OCI-LY3 (cell line): ENCODE measurements around the gene TRMT11.

Experiments used
- EZH2phosphoT487 ChIP-seq: fragments of 200-600 bp; shearing (Covaris generic); IDR thresholded peaks from 2 replicates; pipeline ENCODE4 v1.6.1; 2018; ENCODE audit warnings: antibody characterized with exemption, mixed run types, low read depth
- TF ChIP-seq, protein P1 (sequence below): fragments of 200-600, 300-600 bp; sonication (generic); IDR thresholded peaks from 2 replicates; pipeline ENCODE4 v1.5.1; 2014; ENCODE audit warnings: antibody characterized with exemption, low read length, low read depth

DNA sequence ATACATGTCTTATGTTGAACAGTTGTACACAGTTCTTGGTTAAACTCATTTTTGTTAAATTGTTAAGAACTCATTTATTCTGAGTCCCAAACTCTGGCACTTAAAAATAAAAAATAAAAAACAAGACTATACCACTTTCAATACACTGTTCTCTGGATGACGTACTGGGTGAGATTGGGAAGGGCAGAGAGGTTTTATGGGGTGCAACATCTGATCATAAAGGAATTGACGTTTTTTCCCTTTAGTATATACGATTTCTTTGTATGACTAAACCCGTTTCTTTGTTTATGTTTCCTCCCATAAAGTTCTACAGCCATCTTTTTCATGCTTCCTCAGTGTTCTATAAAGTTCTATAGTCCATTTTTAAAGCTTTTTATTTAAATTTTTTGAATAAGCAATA lies 69.1 kb downstream of the TRMT11 start:
- TF ChIP-seq, protein P1, sequence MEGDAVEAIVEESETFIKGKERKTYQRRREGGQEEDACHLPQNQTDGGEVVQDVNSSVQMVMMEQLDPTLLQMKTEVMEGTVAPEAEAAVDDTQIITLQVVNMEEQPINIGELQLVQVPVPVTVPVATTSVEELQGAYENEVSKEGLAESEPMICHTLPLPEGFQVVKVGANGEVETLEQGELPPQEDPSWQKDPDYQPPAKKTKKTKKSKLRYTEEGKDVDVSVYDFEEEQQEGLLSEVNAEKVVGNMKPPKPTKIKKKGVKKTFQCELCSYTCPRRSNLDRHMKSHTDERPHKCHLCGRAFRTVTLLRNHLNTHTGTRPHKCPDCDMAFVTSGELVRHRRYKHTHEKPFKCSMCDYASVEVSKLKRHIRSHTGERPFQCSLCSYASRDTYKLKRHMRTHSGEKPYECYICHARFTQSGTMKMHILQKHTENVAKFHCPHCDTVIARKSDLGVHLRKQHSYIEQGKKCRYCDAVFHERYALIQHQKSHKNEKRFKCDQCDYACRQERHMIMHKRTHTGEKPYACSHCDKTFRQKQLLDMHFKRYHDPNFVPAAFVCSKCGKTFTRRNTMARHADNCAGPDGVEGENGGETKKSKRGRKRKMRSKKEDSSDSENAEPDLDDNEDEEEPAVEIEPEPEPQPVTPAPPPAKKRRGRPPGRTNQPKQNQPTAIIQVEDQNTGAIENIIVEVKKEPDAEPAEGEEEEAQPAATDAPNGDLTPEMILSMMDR = no peak
- no peak for TF ChIP-seq EZH2phosphoT487
